ENCODE measurements around the gene KLK4. TPM values are rescaled to one million over a fixed set of nuclear protein-coding genes. Genes with fewer than 3 reads are reported as not detected.

KLK4 gene
- total and polyA plus RNA-seq, 2 of the 4 experiments (the other 2 are of a cell fraction) = not detected

DNA sequence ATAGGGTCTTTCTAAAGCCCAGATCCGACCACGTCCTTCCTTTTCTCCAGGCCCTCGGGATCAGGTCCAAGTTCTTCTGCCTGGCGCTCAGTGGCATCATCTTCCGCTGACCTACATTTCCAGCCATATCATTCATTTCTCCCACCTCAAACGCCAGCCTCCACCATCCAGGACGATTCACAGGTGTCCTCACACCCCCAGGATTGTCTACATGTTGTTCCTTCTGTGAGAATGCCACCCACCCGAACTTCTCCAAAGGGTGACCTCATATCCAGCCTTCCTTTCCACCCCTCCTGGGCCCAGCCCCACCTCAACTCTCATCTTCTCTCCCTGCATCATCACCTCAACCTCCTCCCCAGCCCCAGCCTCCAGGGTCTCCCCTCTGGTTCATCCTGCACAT, 46.4 kb upstream of the KLK4 start:
- Histone ChIP-seq H3K4ac (ENCODE audit: low read depth, low read length) (no peak overlapping the region), H3K56ac (ENCODE audit: extremely low read depth, insufficient read depth, low read length) (no peak overlapping the region), H4K5ac (ENCODE audit: low read depth, low read length) (no peak overlapping the region), H2AK5ac (ENCODE audit: low read depth, low read length) (no peak overlapping the region), H4K91ac (ENCODE audit: insufficient read depth, low read depth, low read length) (no peak overlapping the region), H4K20me1 (ENCODE audit: insufficient read depth, low read length) (no peaks in the 10 kb centered on the region), H3K14ac (replicated peaks; ENCODE audit: low read depth, low read length) (no peak overlapping the region), H3K23ac (ENCODE audit: low read depth, low read length) (no peak overlapping the region), H3K4me3 (ENCODE audit: insufficient read depth, low read depth, low read length) (no peak overlapping the region), H4K8ac (ENCODE audit: low read depth in 2 of 2, low read length in 2 of 2) (no peak overlapping the region), H3K79me1 (ENCODE audit: low read depth in 1 of 2, low read length in 2 of 2) (no peaks in the 10 kb centered on the region), H2AFZ (replicated peaks; ENCODE audit: low read length, poor library complexity) (no peak overlapping the region), H3K27me3 (ENCODE audit: control insufficient read depth, insufficient read depth, low read length) (no peaks in the 10 kb centered on the region), H2BK120ac (ENCODE audit: low read depth, low read length) (no peak overlapping the region), H2AK9ac (replicated peaks; ENCODE audit: low read depth, low read length, poor library complexity) (no peak overlapping the region), H2BK15ac (ENCODE audit: low read depth, low read length) (no peak overlapping the region), H3K18ac (ENCODE audit: low read depth, low read length) (no peak overlapping the region), H3K9me3 (ENCODE audit: control insufficient read depth, insufficient read depth, low read length) (peaks cover 12% of the 10 kb centered on the region; the same call in 1 of the 2 replicates), H2BK5ac (ENCODE audit: low read depth, low read length, poor library complexity, severe bottlenecking) (no peak overlapping the region), H3K9me1 (ENCODE audit: insufficient read depth, low read length) (no peaks in the 10 kb centered on the region), H3K36me3 (ENCODE audit: control insufficient read depth, insufficient read depth, low read length) (no peaks in the 10 kb centered on the region), H3K9ac (ENCODE audit: low read depth, low read length) (no peak overlapping the region), H3K27ac (ENCODE audit: insufficient read depth, low read length) (no peak overlapping the region), H3K4me2 (ENCODE audit: low read depth, low read length) (no peak overlapping the region), H2BK20ac (ENCODE audit: low read depth, low read length) (no peak overlapping the region), H3K4me1 (ENCODE audit: control insufficient read depth, insufficient read depth, low read length) (no peaks in the 10 kb centered on the region)
- in situ Hi-C loops (cut with MboI; ENCODE audit: low sequenced_read_pairs) (no loop called here), dilution Hi-C loops (cut with HindIII; ENCODE audit: low sequenced_read_pairs, unreplicated experiment) (no loop called here), intact Hi-C loops (cut with micrococcal nuclease) (no loop called here)
- BruUV-seq (replicated peaks) = no TSS peak
- DNase-seq = no peak
- CTCF ChIA-PET = no interaction called here
- 37% methylated on average over 7 of the region's 8 CpGs; no CpG with 5 or more reads in 1 of the 2 experiments for WGBS, 2 experiments (ENCODE audit: extremely low coverage in 2 of 2, insufficient read length in 1 of 2)
- TF ChIP-seq CEBPB (IDR thresholded peaks at IDR 0.05; ENCODE audit: low read depth, low read length) (no peak), BHLHE40 (IDR thresholded peaks at IDR 0.05; ENCODE audit: low read depth, low read length) (no peak), SMC3 (IDR thresholded peaks at IDR 0.05; ENCODE audit: low read depth, low read length) (no peak), MAFK (IDR thresholded peaks at IDR 0.05; ENCODE audit: low read depth, low read length) (no peak), FOS (IDR thresholded peaks at IDR 0.05; ENCODE audit: low read depth, low read length) (no peak), NFE2L2 (IDR thresholded peaks at IDR 0.05; ENCODE audit: low read depth, low read length) (no peak), CHD1 (IDR thresholded peaks at IDR 0.05; ENCODE audit: low read depth, low read length) (no peak), RCOR1 (IDR thresholded peaks at IDR 0.05; ENCODE audit: insufficient replicate concordance, low read length) (no peak), RFX5 (IDR thresholded peaks at IDR 0.05; ENCODE audit: low read depth, low read length) (no peak), MAZ (IDR thresholded peaks at IDR 0.05; ENCODE audit: borderline replicate concordance, low read depth, low read length) (no peak), MXI1 (IDR thresholded peaks at IDR 0.05; ENCODE audit: borderline replicate concordance, low read depth, low read length) (no peak), POLR2A (IDR thresholded peaks at IDR 0.05; ENCODE audit: low read depth, low read length) (no peak)
- TF ChIP-seq, protein P1, sequence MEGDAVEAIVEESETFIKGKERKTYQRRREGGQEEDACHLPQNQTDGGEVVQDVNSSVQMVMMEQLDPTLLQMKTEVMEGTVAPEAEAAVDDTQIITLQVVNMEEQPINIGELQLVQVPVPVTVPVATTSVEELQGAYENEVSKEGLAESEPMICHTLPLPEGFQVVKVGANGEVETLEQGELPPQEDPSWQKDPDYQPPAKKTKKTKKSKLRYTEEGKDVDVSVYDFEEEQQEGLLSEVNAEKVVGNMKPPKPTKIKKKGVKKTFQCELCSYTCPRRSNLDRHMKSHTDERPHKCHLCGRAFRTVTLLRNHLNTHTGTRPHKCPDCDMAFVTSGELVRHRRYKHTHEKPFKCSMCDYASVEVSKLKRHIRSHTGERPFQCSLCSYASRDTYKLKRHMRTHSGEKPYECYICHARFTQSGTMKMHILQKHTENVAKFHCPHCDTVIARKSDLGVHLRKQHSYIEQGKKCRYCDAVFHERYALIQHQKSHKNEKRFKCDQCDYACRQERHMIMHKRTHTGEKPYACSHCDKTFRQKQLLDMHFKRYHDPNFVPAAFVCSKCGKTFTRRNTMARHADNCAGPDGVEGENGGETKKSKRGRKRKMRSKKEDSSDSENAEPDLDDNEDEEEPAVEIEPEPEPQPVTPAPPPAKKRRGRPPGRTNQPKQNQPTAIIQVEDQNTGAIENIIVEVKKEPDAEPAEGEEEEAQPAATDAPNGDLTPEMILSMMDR (conservative IDR thresholded peaks at IDR 0.05; ENCODE audit: low read depth, low read length) = no peak
- TF ChIP-seq, protein P2, sequence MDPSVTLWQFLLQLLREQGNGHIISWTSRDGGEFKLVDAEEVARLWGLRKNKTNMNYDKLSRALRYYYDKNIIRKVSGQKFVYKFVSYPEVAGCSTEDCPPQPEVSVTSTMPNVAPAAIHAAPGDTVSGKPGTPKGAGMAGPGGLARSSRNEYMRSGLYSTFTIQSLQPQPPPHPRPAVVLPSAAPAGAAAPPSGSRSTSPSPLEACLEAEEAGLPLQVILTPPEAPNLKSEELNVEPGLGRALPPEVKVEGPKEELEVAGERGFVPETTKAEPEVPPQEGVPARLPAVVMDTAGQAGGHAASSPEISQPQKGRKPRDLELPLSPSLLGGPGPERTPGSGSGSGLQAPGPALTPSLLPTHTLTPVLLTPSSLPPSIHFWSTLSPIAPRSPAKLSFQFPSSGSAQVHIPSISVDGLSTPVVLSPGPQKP (IDR thresholded peaks at IDR 0.05; ENCODE audit: borderline replicate concordance, low read depth, low read length) = no peak
- TF ChIP-seq, protein P3, sequence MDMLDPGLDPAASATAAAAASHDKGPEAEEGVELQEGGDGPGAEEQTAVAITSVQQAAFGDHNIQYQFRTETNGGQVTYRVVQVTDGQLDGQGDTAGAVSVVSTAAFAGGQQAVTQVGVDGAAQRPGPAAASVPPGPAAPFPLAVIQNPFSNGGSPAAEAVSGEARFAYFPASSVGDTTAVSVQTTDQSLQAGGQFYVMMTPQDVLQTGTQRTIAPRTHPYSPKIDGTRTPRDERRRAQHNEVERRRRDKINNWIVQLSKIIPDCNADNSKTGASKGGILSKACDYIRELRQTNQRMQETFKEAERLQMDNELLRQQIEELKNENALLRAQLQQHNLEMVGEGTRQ (IDR thresholded peaks at IDR 0.05; ENCODE audit: low read depth, low read length) = no peak
- no peak for ATAC-seq (ENCODE audit: low read depth)
- POLR2A ChIA-PET (ENCODE audit: unreplicated experiment) = no interaction called here

All from IMR-90 (cell line).